OCI-LY1 (cell line): ENCODE results near the gene ACSBG1.
A peak's percentile ranks its signal among the peaks of the same experiment; 100 is the strongest.

Source experiments
- CTCF ChIP-seq: fragments of 200-600 bp; sonication (generic), shearing (Covaris generic); IDR thresholded peaks from 2 replicates; pipeline ENCODE4 v1.5.1; 2017; ENCODE audit warnings: mild to moderate bottlenecking, antibody characterized with exemption, low read length, moderate library complexity, mixed read lengths
- EZH2 ChIP-seq: fragments of 200-600 bp; sonication (generic), shearing (Covaris generic); IDR thresholded peaks from 2 replicates; pipeline ENCODE4 v1.8.0; 2017; ENCODE audit warnings: borderline replicate concordance, mixed run types, mild to moderate bottlenecking, antibody characterized with exemption, low read length, moderate library complexity, mixed read lengths

GRCh38 chr15:78242128-78242527 lies 7.8 kb upstream of the ACSBG1 start:
- TF ChIP-seq CTCF (peak; percentile 48), EZH2 (no peak)
